Activated T-helper 2 cell treated with anti-CD3 and anti-CD28 coated beads, Interferon-gamma antibody, Interleukin-2, Interleukin-4, amounts not matched to agents 10 μg/mL and 5 μg/mL and 100 μg/mL, durations not matched to agents 14 hours and 24 hours and 36 hours (primary cell): ENCODE results near the gene PPP1R9B. TPM values are rescaled to one million over a fixed set of nuclear protein-coding genes. Genes with fewer than 3 reads are reported as not detected.

ENCODE experiments used
- DNase-seq: peaks from one replicate; pipeline ENCODE4 v3.0.0; 2021; ENCODE audit warnings: low spot score
- H3K27ac Mint-ChIP-seq: one replicate; pipeline ENCODE4 v1.8.0; 2021; ENCODE audit warnings: mixed read lengths
- H3K27me3 Mint-ChIP-seq: one replicate; pipeline ENCODE4 v1.8.0; 2021; ENCODE audit warnings: low read depth, mixed read lengths
- H3K36me3 Mint-ChIP-seq: one replicate; pipeline ENCODE4 v1.8.0; 2021; ENCODE audit warnings: low read depth, mixed read lengths
- H3K4me1 Mint-ChIP-seq: one replicate; pipeline ENCODE4 v1.8.0; 2021; ENCODE audit warnings: low read depth, mixed read lengths
- H3K4me3 Mint-ChIP-seq: one replicate; pipeline ENCODE4 v1.8.0; 2021; ENCODE audit warnings: low read depth, mild to moderate bottlenecking, moderate library complexity, mixed read lengths
- H3K9me3 Mint-ChIP-seq: one replicate; pipeline ENCODE4 v1.8.0; 2021; ENCODE audit warnings: mixed read lengths
- intact Hi-C: fragments of 100-400 bp; cut with micrococcal nuclease; formaldehyde crosslinking; loops from one replicate; pipeline ENCODE4 v1.15.1; 2023
- total RNA-seq: library from RNA; stranded (reverse); gene quantifications from 2 replicates; pipeline ENCODE4 v1.2.3, GENCODE V29; 2022

The PPP1R9B gene
- total RNA-seq, 1 donor from 2014 or later, result 130 TPM

- no peak for DNase-seq
- H3K4me3 Mint-ChIP-seq, result peak overlapping the region; percentile 84
- intact Hi-C loops, result loop anchor here (5.0 kb wide), 1 partner anchor 55 kb away; the partner anchor contains the start of gene PDK2
- peaks cover 22% of the 10 kb centered on the region for H3K4me1 Mint-ChIP-seq
- H3K27ac Mint-ChIP-seq, result no peak overlapping the region
- peaks cover 14% of the 10 kb centered on the region for H3K36me3 Mint-ChIP-seq
- no peaks in the 10 kb centered on the region for H3K9me3 Mint-ChIP-seq
- H3K27me3 Mint-ChIP-seq, result no peaks in the 10 kb centered on the region
Measured at GRCh38 chr17:50152736-50153135, 2.3 kb upstream of the PPP1R9B start.

- Mint-ChIP-seq H3K36me3 (peaks cover 21% of the 10 kb centered on the region), H3K4me3 (peak overlapping the region; percentile 84), H3K27ac (peak overlapping the region; percentile 97), H3K4me1 (peaks cover 28% of the 10 kb centered on the region), H3K27me3 (no peaks in the 10 kb centered on the region), H3K9me3 (no peaks in the 10 kb centered on the region)
- intact Hi-C loops, result loop anchor here (1.0 to 5.0 kb wide), 2 partner anchors 9 to 55 kb away; partner anchors contain the start of gene PDK2
- DNase-seq, result peak; percentile 58
Measured at GRCh38 chr17:50151937-50152547, 1.6 kb upstream of the PPP1R9B start.

GRCh38 chr17:50151041-50151936, 812 bp upstream of the PPP1R9B start:
- intact Hi-C loops, result loop anchor here (1.0 to 5.0 kb wide), 2 partner anchors 10 to 54 kb away; partner anchors contain the start of gene PDK2
- no peaks in the 10 kb centered on the region for H3K27me3 Mint-ChIP-seq
- H3K27ac Mint-ChIP-seq, result peak overlapping the region; percentile 97

GRCh38 chr17:50149417-50150353, 792 bp downstream of the PPP1R9B start:
- intact Hi-C loops, result loop anchor here (5.0 kb wide), 1 partner anchor 52 kb away; the partner anchor contains the start of gene PDK2
- no peak for DNase-seq
- H3K4me1 Mint-ChIP-seq, result peaks cover 38% of the 10 kb centered on the region
- H3K9me3 Mint-ChIP-seq, result no peaks in the 10 kb centered on the region
- H3K27ac Mint-ChIP-seq, result peak overlapping the region; percentile 93
- H3K27me3 Mint-ChIP-seq, result no peaks in the 10 kb centered on the region
- H3K36me3 Mint-ChIP-seq, result peaks cover 40% of the 10 kb centered on the region
- H3K4me3 Mint-ChIP-seq, result peak overlapping the region; percentile 95

More at GRCh38 chr17:50151041-50151936, 812 bp upstream of the PPP1R9B start:
- H3K36me3 Mint-ChIP-seq, result peaks cover 29% of the 10 kb centered on the region
- H3K4me1 Mint-ChIP-seq, result peaks cover 36% of the 10 kb centered on the region
- DNase-seq, result peak; percentile 85
- H3K9me3 Mint-ChIP-seq, result no peaks in the 10 kb centered on the region
- peak overlapping the region; percentile 84 for H3K4me3 Mint-ChIP-seq

GRCh38 chr17:50149091-50149416, 1.4 kb downstream of the PPP1R9B start:
- H3K27ac Mint-ChIP-seq, result peak overlapping the region; percentile 93
- H3K27me3 Mint-ChIP-seq, result no peaks in the 10 kb centered on the region
- H3K9me3 Mint-ChIP-seq, result no peaks in the 10 kb centered on the region
- intact Hi-C loops, result no loop called here
- peaks cover 38% of the 10 kb centered on the region for H3K4me1 Mint-ChIP-seq
- peaks cover 46% of the 10 kb centered on the region for H3K36me3 Mint-ChIP-seq
- no peak for DNase-seq
- H3K4me3 Mint-ChIP-seq, result peak overlapping the region; percentile 95

- Mint-ChIP-seq H3K27me3 (no peaks in the 10 kb centered on the region), H3K36me3 (peaks cover 52% of the 10 kb centered on the region), H3K27ac (peak overlapping the region; percentile 89), H3K9me3 (no peaks in the 10 kb centered on the region), H3K4me3 (peak overlapping the region; percentile 95), H3K4me1 (peaks cover 42% of the 10 kb centered on the region)
- intact Hi-C loops, result loop anchor here (1.0 kb wide), 1 partner anchor 8 kb away; no protein-coding TSS in a partner anchor
- no peak for DNase-seq
Measured at GRCh38 chr17:50148226-50149090, 2.0 kb downstream of the PPP1R9B start.

GRCh38 chr17:50147841-50148225, 2.6 kb downstream of the PPP1R9B start:
- no peaks in the 10 kb centered on the region for H3K27me3 Mint-ChIP-seq
- peak overlapping the region; percentile 95 for H3K4me3 Mint-ChIP-seq
- intact Hi-C loops, result loop anchor here (1.0 kb wide), 1 partner anchor 8 kb away; no protein-coding TSS in a partner anchor
- H3K9me3 Mint-ChIP-seq, result no peaks in the 10 kb centered on the region
- peaks cover 59% of the 10 kb centered on the region for H3K36me3 Mint-ChIP-seq
- peaks cover 48% of the 10 kb centered on the region for H3K4me1 Mint-ChIP-seq
- DNase-seq, result no peak
- peak overlapping the region; percentile 88 for H3K27ac Mint-ChIP-seq

GRCh38 chr17:50146927-50147665, 3.4 kb downstream of the PPP1R9B start:
- Mint-ChIP-seq H3K9me3 (no peaks in the 10 kb centered on the region), H3K4me1 (peaks cover 51% of the 10 kb centered on the region), H3K27ac (peak overlapping the region; percentile 88), H3K27me3 (no peaks in the 10 kb centered on the region), H3K36me3 (peaks cover 66% of the 10 kb centered on the region), H3K4me3 (peak overlapping the region; percentile 95)
- intact Hi-C loops, result no loop called here
- DNase-seq, result no peak

- no peak for DNase-seq
- Mint-ChIP-seq H3K9me3 (no peaks in the 10 kb centered on the region), H3K4me1 (peaks cover 57% of the 10 kb centered on the region), H3K4me3 (peak overlapping the region; percentile 95), H3K27me3 (no peaks in the 10 kb centered on the region), H3K36me3 (peaks cover 73% of the 10 kb centered on the region), H3K27ac (peak overlapping the region; percentile 88)
- intact Hi-C loops, result no loop called here
Measured at GRCh38 chr17:50146230-50146926, 4.1 kb downstream of the PPP1R9B start.

- H3K4me1 Mint-ChIP-seq, result peaks cover 63% of the 10 kb centered on the region
- H3K27ac Mint-ChIP-seq, result peak overlapping the region; percentile 44
- intact Hi-C loops, result no loop called here
- no peaks in the 10 kb centered on the region for H3K9me3 Mint-ChIP-seq
- H3K36me3 Mint-ChIP-seq, result peaks cover 79% of the 10 kb centered on the region
- H3K4me3 Mint-ChIP-seq, result peak overlapping the region; percentile 95
- H3K27me3 Mint-ChIP-seq, result no peaks in the 10 kb centered on the region
- no peak for DNase-seq
Measured at GRCh38 chr17:50145532-50146229, 4.8 kb downstream of the PPP1R9B start.
